Measurements from ENCODE around the gene VPS26A.

Gene VPS26A

GRCh38 chr10:69123747-69124562, at the start of gene VPS26A:
VPS26A (plus strand) TSS chr10:69124178; CDS start chr10:69124278, 100 bp downstream.
- ATAC-seq (ENCODE audit: low read depth) (peak; percentile 87), DNase-seq (ENCODE audit: low spot score in 2 of 2) (peak; percentile 99)
- H3K27me3 Mint-ChIP-seq, result no peaks in the 10 kb centered on the region
- H3K4me3 Mint-ChIP-seq, result peak within 1 kb of the TSS; percentile 95
- H3K36me3 Mint-ChIP-seq, result no peaks in the 10 kb centered on the region
- H3K27ac Mint-ChIP-seq, result peak within 1 kb of the TSS; percentile 97
- no peaks in the 10 kb centered on the region for H3K9me3 Mint-ChIP-seq
- peaks cover 3% of the 10 kb centered on the region for H3K4me1 Mint-ChIP-seq

GRCh38 chr10:69074532-69074931, 49.4 kb upstream of the VPS26A start:
- DNase-seq (ENCODE audit: low spot score in 2 of 2) (no peak), ATAC-seq (ENCODE audit: low read depth) (no peak)
- no peaks in the 10 kb centered on the region for H3K36me3 Mint-ChIP-seq
- no peak overlapping the region for H3K27ac Mint-ChIP-seq
- no peaks in the 10 kb centered on the region for H3K4me1 Mint-ChIP-seq
- no peak overlapping the region for H3K4me3 Mint-ChIP-seq
- no peaks in the 10 kb centered on the region for H3K9me3 Mint-ChIP-seq
- no peaks in the 10 kb centered on the region for H3K27me3 Mint-ChIP-seq

GRCh38 chr10:69075431-69075830, 48.5 kb upstream of the VPS26A start:
- ATAC-seq (ENCODE audit: low read depth) (no peak), DNase-seq (ENCODE audit: low spot score in 2 of 2) (no peak)
- peaks cover 2% of the 10 kb centered on the region for H3K4me1 Mint-ChIP-seq
- no peaks in the 10 kb centered on the region for H3K36me3 Mint-ChIP-seq
- no peak overlapping the region for H3K27ac Mint-ChIP-seq
- H3K9me3 Mint-ChIP-seq, result no peaks in the 10 kb centered on the region
- no peak overlapping the region for H3K4me3 Mint-ChIP-seq
- no peaks in the 10 kb centered on the region for H3K27me3 Mint-ChIP-seq

- Mint-ChIP-seq H3K27me3 (no peaks in the 10 kb centered on the region), H3K27ac (no peak overlapping the region), H3K4me1 (peaks cover 3% of the 10 kb centered on the region), H3K4me3 (no peak overlapping the region), H3K36me3 (no peaks in the 10 kb centered on the region), H3K9me3 (no peaks in the 10 kb centered on the region)
- ATAC-seq (ENCODE audit: low read depth) (no peak), DNase-seq (ENCODE audit: low spot score in 2 of 2) (no peak)
Observed at GRCh38 chr10:69078311-69078710, 45.7 kb upstream of the VPS26A start.

GRCh38 chr10:69080226-69080625, 43.8 kb upstream of the VPS26A start:
- no peaks in the 10 kb centered on the region for H3K9me3 Mint-ChIP-seq
- H3K27ac Mint-ChIP-seq, result no peak overlapping the region
- H3K36me3 Mint-ChIP-seq, result no peaks in the 10 kb centered on the region
- no peaks in the 10 kb centered on the region for H3K27me3 Mint-ChIP-seq
- H3K4me1 Mint-ChIP-seq, result peaks cover 3% of the 10 kb centered on the region
- ATAC-seq (ENCODE audit: low read depth) (no peak), DNase-seq (ENCODE audit: low spot score in 2 of 2) (no peak)
- no peak overlapping the region for H3K4me3 Mint-ChIP-seq

- no peak for DNase-seq (ENCODE audit: low spot score in 2 of 2)
- peaks cover 38% of the 10 kb centered on the region for H3K4me1 Mint-ChIP-seq
- ATAC-seq (ENCODE audit: low read depth), result no peak
- peak overlapping the region; percentile 87 for H3K27ac Mint-ChIP-seq
- H3K36me3 Mint-ChIP-seq, result no peaks in the 10 kb centered on the region
- no peaks in the 10 kb centered on the region for H3K9me3 Mint-ChIP-seq
- H3K27me3 Mint-ChIP-seq, result no peaks in the 10 kb centered on the region
- H3K4me3 Mint-ChIP-seq, result peak overlapping the region; percentile 79
Observed at GRCh38 chr10:69086001-69086509, 37.9 kb upstream of the VPS26A start.

GRCh38 chr10:69087590-69088470, 36.1 kb upstream of the VPS26A start, which contains the start of gene SRGN:
SRGN (plus strand) TSS chr10:69088103; CDS start chr10:69088158, 55 bp downstream.
- Mint-ChIP-seq H3K9me3 (no peaks in the 10 kb centered on the region), H3K36me3 (no peaks in the 10 kb centered on the region), H3K27ac (peak within 1 kb of the TSS; percentile 98), H3K4me1 (peaks cover 41% of the 10 kb centered on the region), H3K4me3 (peak within 1 kb of the TSS; percentile 91), H3K27me3 (no peaks in the 10 kb centered on the region)
- peak; percentile 66 for ATAC-seq (ENCODE audit: low read depth)
- peak; percentile 18 to 36 for DNase-seq (ENCODE audit: low spot score in 2 of 2)

- ATAC-seq (ENCODE audit: low read depth), result no peak
- Mint-ChIP-seq H3K4me3 (peak overlapping the region; percentile 91), H3K27ac (peak overlapping the region; percentile 98), H3K27me3 (no peaks in the 10 kb centered on the region), H3K4me1 (peaks cover 43% of the 10 kb centered on the region), H3K36me3 (no peaks in the 10 kb centered on the region), H3K9me3 (no peaks in the 10 kb centered on the region)
- no peak for DNase-seq (ENCODE audit: low spot score in 2 of 2)
Observed at GRCh38 chr10:69088471-69088769, 35.6 kb upstream of the VPS26A start.

GRCh38 chr10:69088801-69089501, 35.0 kb upstream of the VPS26A start:
- Mint-ChIP-seq H3K27me3 (no peaks in the 10 kb centered on the region), H3K4me1 (peaks cover 44% of the 10 kb centered on the region), H3K9me3 (no peaks in the 10 kb centered on the region), H3K4me3 (peak overlapping the region; percentile 91), H3K36me3 (no peaks in the 10 kb centered on the region), H3K27ac (peak overlapping the region; percentile 98)
- DNase-seq (ENCODE audit: low spot score in 2 of 2) (peak in 1 of 2 donors; percentile 45), ATAC-seq (ENCODE audit: low read depth) (peak; percentile 46)

GRCh38 chr10:69089638-69090599, 34.1 kb upstream of the VPS26A start:
- H3K4me1 Mint-ChIP-seq, result peaks cover 44% of the 10 kb centered on the region
- H3K36me3 Mint-ChIP-seq, result no peaks in the 10 kb centered on the region
- peak; percentile 55 for ATAC-seq (ENCODE audit: low read depth)
- peak overlapping the region; percentile 82 for H3K4me3 Mint-ChIP-seq
- H3K27ac Mint-ChIP-seq, result peak overlapping the region; percentile 98
- peak; percentile 17 to 26 for DNase-seq (ENCODE audit: low spot score in 2 of 2)
- H3K27me3 Mint-ChIP-seq, result no peaks in the 10 kb centered on the region
- H3K9me3 Mint-ChIP-seq, result no peaks in the 10 kb centered on the region

- no peak for DNase-seq (ENCODE audit: low spot score in 2 of 2)
- peak overlapping the region; percentile 82 for H3K4me3 Mint-ChIP-seq
- no peak for ATAC-seq (ENCODE audit: low read depth)
- peaks cover 41% of the 10 kb centered on the region for H3K4me1 Mint-ChIP-seq
- H3K27ac Mint-ChIP-seq, result peak overlapping the region; percentile 98
- H3K36me3 Mint-ChIP-seq, result no peaks in the 10 kb centered on the region
- no peaks in the 10 kb centered on the region for H3K9me3 Mint-ChIP-seq
- H3K27me3 Mint-ChIP-seq, result no peaks in the 10 kb centered on the region
Observed at GRCh38 chr10:69090685-69091084, 33.3 kb upstream of the VPS26A start.

- Mint-ChIP-seq H3K27ac (peak overlapping the region; percentile 98), H3K27me3 (no peaks in the 10 kb centered on the region), H3K9me3 (no peaks in the 10 kb centered on the region), H3K4me1 (peaks cover 36% of the 10 kb centered on the region), H3K4me3 (peak overlapping the region; percentile 59), H3K36me3 (no peaks in the 10 kb centered on the region)
- ATAC-seq (ENCODE audit: low read depth), result no peak
- no peak for DNase-seq (ENCODE audit: low spot score in 2 of 2)
Observed at GRCh38 chr10:69091143-69091651, 32.8 kb upstream of the VPS26A start.

Data from memory B cell (primary cell).